IMR-90 (cell line): ENCODE measurements around the gene ERMP1.

ENCODE experiments used
- BHLHE40 ChIP-seq: fragments of 150-350 bp; IDR thresholded peaks from 2 replicates; pipeline ENCODE4 v1.6.1; 2016; ENCODE audit warnings: mild to moderate bottlenecking, low read depth, low read length
- CEBPB ChIP-seq: IDR thresholded peaks from 2 replicates; pipeline ENCODE4 v1.6.1; 2012; ENCODE audit warnings: low read depth, low read length, improper control_type of control experiment
- CHD1 ChIP-seq: IDR thresholded peaks from 2 replicates; pipeline ENCODE4 v1.6.1; 2012; ENCODE audit warnings: low read depth, low read length, improper control_type of control experiment
- CTCF ChIP-seq: conservative IDR thresholded peaks from 2 replicates; pipeline ENCODE4 v1.5.1; 2012; ENCODE audit warnings: mild to moderate bottlenecking, low read depth, low read length, improper control_type of control experiment
- ELK1 ChIP-seq: fragments of 150-350 bp; IDR thresholded peaks from 2 replicates; pipeline ENCODE4 v1.6.1; 2016; ENCODE audit warnings: low read depth, mild to moderate bottlenecking, low read length, moderate library complexity, borderline replicate concordance
- MXI1 ChIP-seq: IDR thresholded peaks from 2 replicates; pipeline ENCODE4 v1.6.1; 2012; ENCODE audit warnings: low read depth, mild to moderate bottlenecking, low read length, moderate library complexity, borderline replicate concordance
- NFE2L2 ChIP-seq: fragments of 150-350 bp; IDR thresholded peaks from 2 replicates; pipeline ENCODE4 v1.6.1; 2016; ENCODE audit warnings: low read depth, mild to moderate bottlenecking, low read length
- POLR2A ChIP-seq: IDR thresholded peaks from 2 replicates; pipeline ENCODE4 v1.6.1; 2012; ENCODE audit warnings: mild to moderate bottlenecking, low read depth, low read length
- RAD21 ChIP-seq: IDR thresholded peaks from 2 replicates; pipeline ENCODE4 v1.6.1; 2012; ENCODE audit warnings: low read length, improper control_type of control experiment
- RCOR1 ChIP-seq: IDR thresholded peaks from 2 replicates; pipeline ENCODE4 v1.6.1; 2012; ENCODE audit warnings: mild to moderate bottlenecking, low read length, improper control_type of control experiment; ENCODE audit not compliant: insufficient replicate concordance
- RFX5 ChIP-seq: IDR thresholded peaks from 2 replicates; pipeline ENCODE4 v1.8.0; 2012; ENCODE audit warnings: low read depth, mild to moderate bottlenecking, low read length, moderate library complexity
- SMC3 ChIP-seq: fragments of 150-350 bp; IDR thresholded peaks from 2 replicates; pipeline ENCODE4 v1.6.1; 2016; ENCODE audit warnings: low read depth, mild to moderate bottlenecking, antibody characterized with exemption, low read length, moderate library complexity
- USF2 ChIP-seq: fragments of 150-350 bp; IDR thresholded peaks from 2 replicates; pipeline ENCODE4 v1.6.1; 2017; ENCODE audit warnings: mild to moderate bottlenecking, antibody characterized with exemption, low read length, low read depth

GRCh38 chr9:5735072-5735471 is 97.8 kb downstream of the ERMP1 start:
- TF ChIP-seq CTCF (no peak), RAD21 (no peak), RFX5 (no peak), USF2 (no peak), CEBPB (no peak), ELK1 (no peak), MXI1 (no peak), RCOR1 (no peak), NFE2L2 (no peak), POLR2A (no peak), SMC3 (no peak), BHLHE40 (no peak), CHD1 (no peak)
